PC-9 (cell line): ENCODE data around the gene GPR157.

ENCODE experiments used
- CTCF ChIP-seq: fragments of 200-600 bp; sonication (generic); conservative IDR thresholded peaks from 2 replicates; pipeline ENCODE4 v1.6.1; 2017; ENCODE audit warnings: mixed run types, antibody characterized with exemption, mild to moderate bottlenecking, moderate library complexity
- EZH2 ChIP-seq: fragments of 200-600 bp; sonication (generic); IDR thresholded peaks from 2 replicates; pipeline ENCODE4 v1.8.0; 2017; ENCODE audit warnings: antibody characterized with exemption, low read depth

- TF ChIP-seq CTCF (no peak), EZH2 (no peak)
These were observed 42.9 kb downstream of the GPR157 start for GRCh38 chr1:9086045-9086444.
